Stimulated activated CD4-positive, alpha-beta T cell treated with anti-CD3 and anti-CD28 coated beads, Interleukin-4, amount 100 ng/mL, for 24 hours (primary cell): ENCODE results near the gene JCAD.
"Not testable (repeated sequence)": the region's sequence is repeated elsewhere in the genome, so short reads cannot be mapped to it uniquely, and the experiment has no call there.

Experiments used
- DNase-seq: peaks from one replicate; pipeline ENCODE4 v3.0.0-alpha.2; 2020

Gene JCAD

DNA sequence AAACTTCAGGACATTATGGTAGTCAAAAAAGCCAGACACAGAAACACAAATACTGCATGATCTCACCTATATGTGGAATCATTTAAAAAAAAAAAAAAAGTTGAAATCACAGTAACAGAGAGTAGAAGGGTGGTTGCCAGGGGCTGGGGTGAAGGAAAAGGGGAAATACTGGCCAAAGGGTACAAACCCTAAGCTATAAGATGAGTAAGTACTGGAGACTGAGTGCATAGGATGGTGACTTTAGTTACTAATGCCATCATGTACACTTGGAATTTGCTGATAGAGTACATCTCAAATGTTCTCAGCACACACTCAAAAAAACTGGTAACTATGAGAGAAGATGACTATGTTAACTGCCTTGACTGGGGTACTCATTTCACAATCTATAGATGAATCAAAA lies 39.9 kb downstream of the JCAD start:
- no peak for DNase-seq

GRCh38 chr10:30018496-30018895 lies 40.9 kb downstream of the JCAD start:
- no peak for DNase-seq

DNA sequence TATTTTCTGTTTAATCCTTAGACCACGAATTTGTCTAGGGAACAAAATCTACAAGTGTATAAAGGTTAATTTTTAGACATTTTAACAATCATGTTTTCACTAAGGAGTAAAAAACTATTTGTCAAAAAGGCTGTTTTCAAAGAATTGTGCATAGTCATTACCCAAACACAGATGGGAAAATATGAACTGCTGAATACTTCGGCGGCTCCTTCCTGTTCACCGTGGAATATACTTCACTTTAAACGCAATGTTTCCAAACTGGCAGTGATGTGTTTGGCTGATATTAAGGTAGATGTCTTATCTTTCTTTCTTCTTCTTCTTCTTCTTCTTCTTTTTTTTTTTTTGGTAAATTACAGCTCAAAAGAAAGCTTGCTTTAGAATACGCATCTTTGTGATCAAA lies 41.4 kb downstream of the JCAD start:
- no peak for DNase-seq

DNA sequence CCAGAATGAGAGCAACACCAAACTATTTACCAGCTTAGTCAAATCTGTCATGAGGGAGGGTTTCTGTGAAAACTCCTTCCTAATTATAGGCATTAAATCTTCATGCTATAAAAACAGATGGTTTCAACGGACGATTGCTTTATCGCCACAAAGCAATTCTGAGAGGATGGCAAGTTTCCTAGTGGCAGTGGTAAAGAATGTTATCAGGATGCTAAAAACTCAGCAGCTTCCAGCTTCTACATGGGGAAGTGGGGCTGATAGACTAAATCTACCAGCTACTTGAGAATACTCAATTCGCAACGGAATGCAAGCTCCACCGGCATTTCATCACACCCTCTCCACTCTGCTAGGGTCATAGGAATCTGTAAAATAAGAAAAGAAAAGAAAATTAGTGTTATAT lies 41.8 kb downstream of the JCAD start:
- no peak for DNase-seq

- DNase-seq, result no peak
Observed at GRCh38 chr10:30014511-30014910, 44.9 kb downstream of the JCAD start.

DNA sequence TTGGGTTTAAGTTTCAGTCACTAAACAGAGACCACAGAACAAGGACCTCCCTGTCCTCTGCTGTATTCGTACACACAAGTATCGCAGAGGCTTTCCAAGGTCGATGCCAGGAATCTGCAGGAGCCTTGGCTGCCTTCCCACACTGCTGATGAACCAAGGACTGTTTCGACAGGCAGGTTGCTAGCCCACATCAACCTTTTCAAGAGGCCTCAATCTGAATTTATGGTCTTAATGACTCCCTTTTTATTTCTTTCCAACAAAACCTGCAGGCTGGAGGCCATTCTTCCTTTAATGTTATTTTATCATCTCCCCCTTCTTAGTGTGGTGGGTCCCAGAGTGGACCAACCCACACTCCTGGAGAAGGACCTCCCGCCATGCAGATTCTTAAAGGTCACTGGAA lies 45.6 kb downstream of the JCAD start:
- DNase-seq, result no peak

- DNase-seq, result no peak
Observed at GRCh38 chr10:30011956-30012647, 47.3 kb downstream of the JCAD start.

GRCh38 chr10:30011396-30011795 lies 48.0 kb downstream of the JCAD start:
- DNase-seq, result no peak

GRCh38 chr10:30007406-30007805 lies 52.0 kb downstream of the JCAD start:
- DNase-seq, result no peak

GRCh38 chr10:30006410-30006809 lies 53.0 kb downstream of the JCAD start:
- DNase-seq, result no peak

GRCh38 chr10:30005116-30005515 lies 54.3 kb downstream of the JCAD start:
- not testable (repeated sequence) for DNase-seq

- peak; percentile 62 for DNase-seq
Observed at GRCh38 chr10:30002426-30003266, 56.7 kb downstream of the JCAD start.

DNA sequence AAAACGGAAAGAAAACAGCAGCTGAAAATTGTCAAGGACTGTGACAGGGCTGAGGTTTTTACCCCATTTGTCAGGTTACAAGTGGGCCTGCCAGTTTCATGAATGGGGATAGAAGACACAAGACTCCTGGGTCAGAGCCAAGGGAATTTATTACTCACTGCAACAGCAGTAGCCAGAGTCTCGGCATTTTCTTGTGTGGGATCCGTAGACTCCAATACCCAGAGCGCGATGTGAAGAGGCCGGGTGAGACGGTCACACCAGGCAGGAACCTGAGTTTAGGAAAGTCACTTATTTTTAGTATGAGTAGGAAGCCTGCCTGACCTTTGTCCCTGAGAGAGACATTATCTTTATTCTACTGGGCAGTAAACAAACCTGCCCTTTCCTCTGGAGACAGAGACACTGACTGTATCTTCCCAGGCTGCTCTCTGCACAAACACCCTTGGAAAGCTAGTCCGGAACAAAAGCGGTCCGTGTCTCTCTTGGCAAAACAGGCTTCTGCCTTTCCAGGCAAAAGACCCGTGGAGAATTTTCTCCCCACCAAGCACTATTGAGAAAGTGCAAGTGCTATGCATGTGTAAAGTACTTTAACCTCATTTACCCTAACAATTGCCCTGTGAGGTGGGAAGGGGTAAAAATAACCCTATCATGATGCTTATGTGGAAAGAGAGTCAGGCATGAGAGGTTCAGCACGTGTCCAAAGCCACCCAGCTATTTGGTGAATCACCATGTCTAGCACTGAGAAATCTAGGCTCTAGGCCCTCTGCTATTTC lies 58.4 kb downstream of the JCAD start:
- DNase-seq, result no peak

- peak; percentile 78 for DNase-seq
Observed at GRCh38 chr10:29998142-29998808, 61.1 kb downstream of the JCAD start.

GRCh38 chr10:29994811-29995210 lies 64.6 kb downstream of the JCAD start:
- DNase-seq, result no peak

GRCh38 chr10:29993319-29993915 lies 66.0 kb downstream of the JCAD start:
- no peak for DNase-seq

DNA sequence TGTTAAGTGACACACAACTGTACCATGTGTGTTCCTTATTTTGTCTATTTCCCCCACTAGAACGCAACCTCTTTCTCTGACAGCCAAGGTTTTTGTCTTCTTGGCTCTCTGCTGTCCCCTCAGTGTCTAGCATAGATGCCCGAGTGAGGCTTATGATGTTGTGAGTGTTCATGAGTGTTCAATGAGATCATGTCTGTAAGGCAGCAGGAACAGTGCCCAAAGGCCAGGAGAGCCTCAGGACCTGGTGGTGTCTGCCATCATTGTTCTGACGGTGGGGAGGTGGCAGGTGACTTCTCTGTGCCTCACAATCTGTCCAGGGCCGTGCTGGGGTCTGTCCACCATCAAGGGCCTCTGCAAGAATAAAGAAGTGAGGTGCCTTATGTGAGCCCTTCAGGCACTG lies 66.5 kb downstream of the JCAD start:
- DNase-seq, result no peak

DNA sequence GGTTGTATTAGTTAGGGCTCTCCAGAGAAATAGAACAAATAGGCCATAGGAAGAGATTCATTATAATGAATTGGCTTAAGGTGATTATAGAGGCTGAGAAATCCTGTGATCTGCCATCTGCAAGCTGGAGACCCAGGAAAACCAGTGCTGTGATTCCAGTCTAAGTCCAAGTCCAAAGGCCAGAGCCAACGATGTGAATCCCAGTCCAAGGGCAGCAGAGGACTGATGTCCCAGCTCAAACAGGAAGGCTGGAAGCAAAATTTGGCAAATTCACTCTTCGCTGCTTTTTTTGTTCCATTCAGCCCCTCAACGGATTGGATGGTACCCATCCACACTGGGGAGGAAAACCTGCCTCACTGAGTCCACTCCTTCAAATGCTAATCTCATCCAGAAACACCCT lies 68.0 kb downstream of the JCAD start:
- DNase-seq, result no peak

DNA sequence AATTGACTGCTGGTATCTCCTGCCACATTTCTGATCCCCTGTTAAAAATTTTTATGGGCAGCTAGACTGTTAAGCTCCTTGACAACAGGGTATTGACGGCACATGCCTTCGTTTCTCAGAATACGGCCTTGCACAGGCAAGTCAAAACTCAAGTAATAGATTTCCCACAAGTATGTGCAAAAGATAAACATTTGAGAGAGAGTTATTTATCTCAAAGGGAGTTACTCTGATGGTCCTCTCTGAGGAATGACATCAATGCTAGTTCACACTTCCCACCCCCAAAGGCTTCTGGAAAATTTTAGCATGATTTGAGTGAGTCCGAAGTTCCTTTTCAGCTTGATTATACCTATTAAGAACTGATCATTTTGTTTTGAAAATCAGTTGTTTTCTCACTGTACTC lies 71.9 kb downstream of the JCAD start:
- DNase-seq, result no peak

DNA sequence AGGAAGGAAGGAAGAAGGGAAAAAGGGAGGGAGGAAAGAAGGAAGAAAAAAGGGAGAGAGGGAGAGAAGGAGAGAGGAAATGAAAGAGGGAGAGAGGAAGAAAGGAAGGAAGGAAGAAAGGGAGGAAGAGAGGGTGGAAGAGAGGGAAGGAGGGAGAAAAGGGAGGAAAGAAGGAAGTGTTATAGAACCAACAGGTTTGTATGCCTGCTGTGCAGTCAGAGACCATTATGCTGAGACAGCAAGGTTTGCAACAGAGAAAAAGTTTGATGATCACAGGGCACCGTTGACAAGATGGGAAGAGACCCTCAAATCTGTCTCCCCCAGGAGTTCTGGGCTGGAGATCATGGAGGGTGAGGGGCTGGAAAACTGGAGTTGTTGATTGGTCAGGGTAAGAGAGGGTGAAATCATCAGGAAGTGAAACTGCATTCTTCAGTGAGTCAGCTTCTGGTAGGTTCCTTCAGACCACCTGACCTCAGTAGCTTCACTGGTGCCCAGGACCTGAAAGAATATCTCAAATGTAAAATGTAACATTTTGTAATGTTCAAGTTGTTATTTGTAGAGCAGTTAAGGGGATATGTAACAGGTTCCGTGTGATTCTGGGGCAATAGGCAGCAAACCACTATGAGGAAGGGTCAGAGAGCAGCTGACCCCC lies 76.3 kb downstream of the JCAD start:
- no peak for DNase-seq

GRCh38 chr10:29981510-29981909 lies 77.9 kb downstream of the JCAD start:
- DNase-seq, result no peak

DNA sequence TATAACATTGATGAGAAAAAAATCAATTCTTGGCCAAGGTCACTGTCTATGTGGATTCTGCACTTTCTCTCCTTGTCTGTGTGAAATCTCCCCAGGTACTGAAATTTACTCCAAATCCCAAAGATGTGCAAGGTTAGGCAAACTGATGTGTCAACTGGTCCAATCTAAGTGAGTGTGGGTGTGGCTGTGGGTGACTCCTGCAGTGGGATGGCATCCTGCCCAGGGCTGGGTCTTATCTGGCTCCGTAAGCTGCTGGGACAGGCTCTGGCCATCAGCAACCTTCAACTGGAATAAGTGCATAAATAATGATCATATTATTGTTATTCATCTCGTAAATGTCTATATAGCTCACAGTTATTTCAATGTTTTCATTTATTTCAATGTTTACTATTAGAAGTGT lies 79.3 kb downstream of the JCAD start:
- no peak for DNase-seq
